SK-N-SH (cell line): ENCODE measurements around the gene NEUROD1. TPM values are rescaled to one million over a fixed set of nuclear protein-coding genes. Genes with fewer than 3 reads are reported as not detected.

Source experiments
- CTCF ChIA-PET: fragments of 300-600, 350-600 bp; formaldehyde crosslinking; extraction: SDS; loops from one replicate; lab custom pipeline; 2021; lab: Yijun Ruan, JAX
- POLR2A ChIA-PET: fragments of 350-600 bp; sonication (Branson Sonifier 250); formaldehyde crosslinking; extraction: SDS; loops from one replicate; lab custom pipeline; 2020; ENCODE audit warnings: antibody characterized with exemption, inconsistent platforms; lab: Yijun Ruan, JAX
- DNase-seq: peaks from one replicate; pipeline ENCODE4 v3.0.0; 2012
- H2AFZ ChIP-seq: fragments of 200-600 bp; sonication (generic); 2 replicates; pipeline ENCODE4 v1.8.1; 2016; ENCODE audit warnings: antibody characterized with exemption, mild to moderate bottlenecking, low read depth
- H3F3A ChIP-seq: fragments of 200-600 bp; sonication (generic); replicated peaks from 2 replicates; pipeline ENCODE3; 2016; ENCODE audit warnings: antibody characterized with exemption, mild to moderate bottlenecking; ENCODE audit not compliant: insufficient read depth
- H3K27ac ChIP-seq, 2 experiments: fragments of 200-500 bp in 1 of 2; fragments of 200-600 bp in 1 of 2; sonication (Bioruptor generic) in 1 of 2; sonication (generic), shearing (Covaris generic) in 1 of 2; 2 replicates each; pipeline versions ENCODE4 v1.5.1 to v1.6.1; 2014 to 2016; ENCODE audit warnings: low read depth in 2 of 2, inconsistent platforms in 1 of 2, low read length in 1 of 2, mild to moderate bottlenecking in 1 of 2, mixed read lengths in 1 of 2
- H3K27me3 ChIP-seq: fragments of 200-600 bp; sonication (generic), shearing (Covaris generic); 2 replicates; pipeline ENCODE4 v1.6.1; 2016; ENCODE audit warnings: mixed run types; ENCODE audit not compliant: insufficient read depth
- H3K36me3 ChIP-seq, 2 experiments: fragments of 200-500 bp in 1 of 2; fragments of 200-600 bp in 1 of 2; sonication (Bioruptor generic) in 1 of 2; sonication (generic) in 1 of 2; replicated peaks in 1 of 2; 2 replicates each; pipeline versions ENCODE3 to v1.5.1; 2014 to 2016; ENCODE audit warnings: low read length in 1 of 2, mild to moderate bottlenecking in 1 of 2; ENCODE audit not compliant: insufficient read depth in 2 of 2, control insufficient read depth in 1 of 2
- H3K4me1 ChIP-seq, 2 experiments: fragments of 200-500 bp in 1 of 2; fragments of 200-600 bp in 1 of 2; sonication (Bioruptor generic) in 1 of 2; sonication (generic), shearing (Covaris generic) in 1 of 2; 2 replicates each; pipeline versions ENCODE4 v1.5.1 to v1.6.1; 2014 to 2016; ENCODE audit warnings: low read depth in 1 of 2, low read length in 1 of 2, mixed run types in 1 of 2; ENCODE audit not compliant: insufficient read depth in 2 of 2, control insufficient read depth in 1 of 2
- H3K4me2 ChIP-seq: fragments of 200-600 bp; sonication (generic), shearing (Covaris generic); 2 replicates; pipeline ENCODE4 v1.6.1; 2017; ENCODE audit warnings: mixed run types
- H3K4me3 ChIP-seq, 2 experiments: fragments of 200-500 bp in 1 of 2; fragments of 200-600 bp in 1 of 2; sonication (Bioruptor generic) in 1 of 2; sonication (generic), shearing (Covaris generic) in 1 of 2; 2 replicates each; pipeline versions ENCODE4 v1.5.1 to v1.8.1; 2014 to 2016; ENCODE audit warnings: low read depth in 2 of 2, inconsistent platforms in 1 of 2, low read length in 1 of 2, mild to moderate bottlenecking in 1 of 2, mixed read lengths in 1 of 2, moderate library complexity in 1 of 2
- H3K79me2 ChIP-seq: fragments of 200-600 bp; sonication (generic); 2 replicates; pipeline ENCODE4 v1.8.1; 2017; ENCODE audit warnings: mild to moderate bottlenecking; ENCODE audit not compliant: insufficient read depth
- H3K9ac ChIP-seq: fragments of 200-600 bp; sonication (generic); 2 replicates; pipeline ENCODE4 v1.6.1; 2017; ENCODE audit warnings: mixed run types
- H3K9me2 ChIP-seq: fragments of 200-600 bp; sonication (generic); 2 replicates; pipeline ENCODE4 v1.6.1; 2017; ENCODE audit warnings: mixed run types
- H3K9me3 ChIP-seq: fragments of 200-600 bp; sonication (generic); 2 replicates; pipeline ENCODE4 v1.6.1; 2017; ENCODE audit warnings: mixed run types, mild to moderate bottlenecking, moderate library complexity
- H4K20me1 ChIP-seq: fragments of 200-600 bp; sonication (generic); 2 replicates; pipeline ENCODE4 v1.6.1; 2017; ENCODE audit warnings: mild to moderate bottlenecking, mixed run types; ENCODE audit not compliant: insufficient read depth
- CHD2 ChIP-seq: fragments of 150-350 bp; IDR thresholded peaks from 2 replicates; pipeline ENCODE4 v1.6.1; 2018; ENCODE audit warnings: low read length; ENCODE audit not compliant: partially characterized antibody
- CTCF ChIP-seq: fragments of 200-600 bp; sonication (generic); IDR thresholded peaks from 2 replicates; pipeline ENCODE4 v1.6.1; 2017; ENCODE audit warnings: antibody characterized with exemption, mild to moderate bottlenecking, moderate library complexity
- EP300 ChIP-seq, 2 experiments: IDR thresholded peaks; 2 replicates each; pipeline versions ENCODE4 v1.4.0 to v1.6.1; 2012; ENCODE audit warnings: borderline replicate concordance in 1 of 2, low read depth in 1 of 2, low read length in 1 of 2
- GABPA ChIP-seq: IDR thresholded peaks from 2 replicates; pipeline ENCODE4 v1.4.0; 2012; ENCODE audit warnings: low read depth, mild to moderate bottlenecking
- GATA2 ChIP-seq: sonication (generic); formaldehyde crosslinking; IDR thresholded peaks from 2 replicates; pipeline ENCODE4 v1.5.0; 2020; ENCODE audit warnings: mild to moderate bottlenecking, missing genetic modification reagents
- IRF3 ChIP-seq: fragments of 150-350 bp; IDR thresholded peaks from 2 replicates; pipeline ENCODE4 v1.6.1; 2016; ENCODE audit warnings: mild to moderate bottlenecking, low read depth, low read length
- JUND ChIP-seq: IDR thresholded peaks from 2 replicates; pipeline ENCODE4 v1.4.0; 2012
- MAX ChIP-seq: IDR thresholded peaks from 2 replicates; pipeline ENCODE4 v1.4.0; 2012; ENCODE audit warnings: low read depth
- MXI1 ChIP-seq: IDR thresholded peaks from 2 replicates; pipeline ENCODE4 v1.6.1; 2012; ENCODE audit warnings: mild to moderate bottlenecking, low read depth, low read length, improper control_type of control experiment
- NRF1 ChIP-seq: IDR thresholded peaks from 2 replicates; pipeline ENCODE4 v1.6.1; 2012; ENCODE audit warnings: low read depth, mild to moderate bottlenecking, low read length
- RAD21 ChIP-seq: IDR thresholded peaks from 2 replicates; pipeline ENCODE4 v1.6.1; 2012; ENCODE audit warnings: mild to moderate bottlenecking, low read length
- REST ChIP-seq: IDR thresholded peaks from 2 replicates; pipeline ENCODE4 v1.6.1; 2012; ENCODE audit warnings: mild to moderate bottlenecking, low read depth, low read length, moderate library complexity
- RFX5 ChIP-seq: IDR thresholded peaks from 2 replicates; pipeline ENCODE4 v1.6.1; 2012; ENCODE audit warnings: mild to moderate bottlenecking, improper control_type of control experiment, low read length
- RXRA ChIP-seq: IDR thresholded peaks from 2 replicates; pipeline ENCODE4 v1.4.0; 2012; ENCODE audit warnings: low read depth, mild to moderate bottlenecking, borderline replicate concordance
- SIN3A ChIP-seq: IDR thresholded peaks from 2 replicates; pipeline ENCODE4 v1.6.1; 2012; ENCODE audit warnings: low read depth, mild to moderate bottlenecking, low read length, moderate library complexity, borderline replicate concordance
- TCF12 ChIP-seq: IDR thresholded peaks from 2 replicates; pipeline ENCODE4 v1.4.0; 2012
- USF1 ChIP-seq: IDR thresholded peaks from 2 replicates; pipeline ENCODE4 v1.4.0; 2012; ENCODE audit warnings: low read depth, borderline replicate concordance
- WGBS: methylation state at CpG from one replicate; pipeline ENCODE4 v1.1.6; 2017; ENCODE audit warnings: low lambda C conversion rate; 5-methylcytosine and 5-hydroxymethylcytosine counted together
- polyA plus RNA-seq, 3 experiments: library from polyadenylated mRNA; depleted of rRNA; stranded (reverse); fragments of >200 nt; gene quantifications; 2 replicates each; pipeline ENCODE4 v1.2.3, GENCODE V29; 2012
- TF ChIP-seq, protein P1 (sequence below): IDR thresholded peaks from 2 replicates; pipeline ENCODE4 v1.4.0; 2012; ENCODE audit warnings: low read depth, borderline replicate concordance

The NEUROD1 gene
- polyA plus RNA-seq, 1 of the 3 experiments (the other 2 are of a cell fraction), result 0.02 TPM

- Histone ChIP-seq H3K4me1 (no peaks in the 10 kb centered on the region), H3K9me3 (no peaks in the 10 kb centered on the region), H3K4me2 (no peak overlapping the region), H3K79me2 (no peaks in the 10 kb centered on the region), H3F3A (no peaks in the 10 kb centered on the region), H3K9ac (no peak overlapping the region), H3K27me3 (no peaks in the 10 kb centered on the region), H3K9me2 (no peaks in the 10 kb centered on the region), H3K27ac (no peak overlapping the region), H2AFZ (no peak overlapping the region), H3K36me3 (no peaks in the 10 kb centered on the region), H4K20me1 (no peaks in the 10 kb centered on the region), H3K4me3 (no peak overlapping the region)
- 66% methylated on average over 2 of the region's 2 CpGs for WGBS
- TF ChIP-seq EP300 (IDR thresholded peaks at IDR 0.05; ENCODE audit: borderline replicate concordance in 1 of 2, low read depth in 1 of 2, low read length in 1 of 2), result no peak
- TF ChIP-seq CHD2, result no peak
- TF ChIP-seq SIN3A, result no peak
- TF ChIP-seq MXI1, result no peak
- no peak for TF ChIP-seq GATA2 (CRISPR knock-in tag)
- no peak for TF ChIP-seq RAD21
- TF ChIP-seq MAX, result no peak
- TF ChIP-seq NRF1, result no peak
- no peak for TF ChIP-seq GABPA
- TF ChIP-seq, protein P1, sequence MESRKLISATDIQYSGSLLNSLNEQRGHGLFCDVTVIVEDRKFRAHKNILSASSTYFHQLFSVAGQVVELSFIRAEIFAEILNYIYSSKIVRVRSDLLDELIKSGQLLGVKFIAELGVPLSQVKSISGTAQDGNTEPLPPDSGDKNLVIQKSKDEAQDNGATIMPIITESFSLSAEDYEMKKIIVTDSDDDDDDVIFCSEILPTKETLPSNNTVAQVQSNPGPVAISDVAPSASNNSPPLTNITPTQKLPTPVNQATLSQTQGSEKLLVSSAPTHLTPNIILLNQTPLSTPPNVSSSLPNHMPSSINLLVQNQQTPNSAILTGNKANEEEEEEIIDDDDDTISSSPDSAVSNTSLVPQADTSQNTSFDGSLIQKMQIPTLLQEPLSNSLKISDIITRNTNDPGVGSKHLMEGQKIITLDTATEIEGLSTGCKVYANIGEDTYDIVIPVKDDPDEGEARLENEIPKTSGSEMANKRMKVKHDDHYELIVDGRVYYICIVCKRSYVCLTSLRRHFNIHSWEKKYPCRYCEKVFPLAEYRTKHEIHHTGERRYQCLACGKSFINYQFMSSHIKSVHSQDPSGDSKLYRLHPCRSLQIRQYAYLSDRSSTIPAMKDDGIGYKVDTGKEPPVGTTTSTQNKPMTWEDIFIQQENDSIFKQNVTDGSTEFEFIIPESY, result no peak
- no peak for TF ChIP-seq USF1
- no peak for TF ChIP-seq JUND
- TF ChIP-seq REST, result no peak
- no peak for TF ChIP-seq RFX5
- no peak for TF ChIP-seq RXRA
- TF ChIP-seq TCF12, result no peak
- no peak for TF ChIP-seq CTCF
- TF ChIP-seq IRF3, result no peak
- CTCF ChIA-PET, result interaction anchor here (1.0 to 1.1 kb wide), 2 partner anchors 9 to 255 kb away, joined by 3 to 4 read pairs; no protein-coding TSS in a partner anchor
- DNase-seq, result no peak
- POLR2A ChIA-PET, result no interaction called here
Measured at GRCh38 chr2:181648478-181649155, 31.7 kb downstream of the NEUROD1 start.
